ENCODE measurements around the gene POLE2. TPM values are rescaled to one million over a fixed set of nuclear protein-coding genes. Genes with fewer than 3 reads are reported as not detected.

POLE2 gene
- total and polyA plus RNA-seq, 2 of the 13 experiments (the other 11 are each of a cell fraction or from before 2014, with no cell fraction given), result 16.6 to 37.0 TPM

DNA sequence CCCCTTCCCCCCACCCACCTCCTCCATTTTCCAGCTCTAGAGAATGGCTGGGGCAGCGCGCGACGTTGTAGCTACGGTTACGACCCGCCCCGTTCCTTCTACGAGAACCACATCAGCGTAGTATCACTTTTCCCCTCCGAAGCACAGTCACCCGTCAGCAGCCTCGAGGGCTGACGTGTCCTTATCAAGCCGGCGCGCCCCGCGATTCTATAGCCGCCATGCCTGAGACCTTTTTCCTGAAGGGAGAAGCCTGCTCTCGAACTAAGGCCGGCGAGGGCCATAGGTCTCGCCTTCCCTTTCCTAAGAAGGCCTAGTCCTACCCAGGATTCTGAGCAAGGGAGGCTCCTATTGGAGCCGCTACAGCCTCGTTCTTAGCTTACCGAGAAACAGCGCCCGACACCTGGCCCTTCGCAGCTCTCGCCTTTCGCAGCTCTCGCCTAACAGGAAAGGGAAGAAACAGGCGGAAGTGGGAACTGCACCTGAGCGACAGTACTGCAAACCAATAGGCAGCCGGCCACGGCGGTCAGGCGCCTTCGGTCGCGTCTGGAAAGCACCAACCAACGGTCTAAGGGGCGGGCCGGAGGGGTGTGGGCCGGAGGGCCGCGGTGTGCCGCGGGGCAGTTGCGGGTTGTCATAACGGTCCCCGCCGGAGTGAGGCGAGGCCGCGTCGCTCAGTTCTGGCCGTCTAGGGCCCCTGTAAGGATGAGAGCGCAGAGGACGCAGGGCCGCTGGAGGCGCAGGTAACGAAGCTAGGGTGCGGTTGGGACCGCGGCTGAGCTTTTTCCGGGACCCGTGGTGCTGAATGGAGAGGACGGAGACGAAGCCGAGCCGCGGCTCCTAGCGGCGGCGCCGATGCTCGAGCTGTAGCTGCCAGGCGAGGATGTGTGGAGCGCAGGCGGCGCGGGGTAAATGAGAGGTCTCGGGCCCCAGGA lies 67.6 kb downstream of the POLE2 start, which contains the start of the genes MGAT2 and RPL36AL (continued):
- TF ChIP-seq HDAC6 (IDR thresholded peaks at IDR 0.05; ENCODE audit: low read depth, low read length), result no peak
- TF ChIP-seq ZFP90 (CRISPR knock-in tag; IDR thresholded peaks at IDR 0.05; ENCODE audit: borderline replicate concordance), result peak; percentile 14; the same call in 1 of the 2 replicates
- TF ChIP-seq ZNF431 (CRISPR knock-in tag; IDR thresholded peaks at IDR 0.05; ENCODE audit: borderline replicate concordance, low read depth), result 0 out of 2 replicates have a peak, but pooled peaks have one; percentile 43
- TF ChIP-seq ZNF253 (CRISPR knock-in tag; IDR thresholded peaks at IDR 0.05; ENCODE audit: borderline replicate concordance), result no peak
- 0 out of 2 replicates have a peak, but pooled peaks have one; percentile 55 for TF ChIP-seq SNAPC5 (CRISPR knock-in tag; IDR thresholded peaks at IDR 0.05; ENCODE audit: borderline replicate concordance)
- TF ChIP-seq ZNF674 (CRISPR knock-in tag; IDR thresholded peaks at IDR 0.05; ENCODE audit: low read depth), result no peak
- no peak for TF ChIP-seq ZNF512 (CRISPR knock-in tag; IDR thresholded peaks at IDR 0.05)
- TF ChIP-seq MATR3 (CRISPR knock-in tag; IDR thresholded peaks at IDR 0.05), result no peak
- TF ChIP-seq TMF1 (CRISPR knock-in tag; IDR thresholded peaks at IDR 0.05; ENCODE audit: low read depth), result peak; percentile 81; the same call in 1 of the 2 replicates
- peak; percentile 52 for TF ChIP-seq ZNF501 (CRISPR knock-in tag; IDR thresholded peaks at IDR 0.05)
- TF ChIP-seq TEAD3 (CRISPR knock-in tag; optimal IDR thresholded peaks at IDR 0.05; ENCODE audit: borderline replicate concordance), result peak; percentile 7
- TF ChIP-seq ZC3H4 (CRISPR knock-in tag; IDR thresholded peaks at IDR 0.05; ENCODE audit: borderline replicate concordance), result no peak
- peak; percentile 70; the same call in 1 of the 2 replicates for TF ChIP-seq ZSCAN30 (CRISPR knock-in tag; IDR thresholded peaks at IDR 0.05)
- TF ChIP-seq IRX3 (CRISPR knock-in tag; IDR thresholded peaks at IDR 0.05; ENCODE audit: borderline replicate concordance, low read depth), result 0 out of 2 replicates have a peak, but pooled peaks have one; percentile 79
- 0 out of 2 replicates have a peak, but pooled peaks have one; percentile 79 for TF ChIP-seq SMAD9 (CRISPR knock-in tag; IDR thresholded peaks at IDR 0.05)
- TF ChIP-seq HDAC1 (CRISPR knock-in tag; IDR thresholded peaks at IDR 0.05), result peak; percentile 66
- TF ChIP-seq, protein P1, sequence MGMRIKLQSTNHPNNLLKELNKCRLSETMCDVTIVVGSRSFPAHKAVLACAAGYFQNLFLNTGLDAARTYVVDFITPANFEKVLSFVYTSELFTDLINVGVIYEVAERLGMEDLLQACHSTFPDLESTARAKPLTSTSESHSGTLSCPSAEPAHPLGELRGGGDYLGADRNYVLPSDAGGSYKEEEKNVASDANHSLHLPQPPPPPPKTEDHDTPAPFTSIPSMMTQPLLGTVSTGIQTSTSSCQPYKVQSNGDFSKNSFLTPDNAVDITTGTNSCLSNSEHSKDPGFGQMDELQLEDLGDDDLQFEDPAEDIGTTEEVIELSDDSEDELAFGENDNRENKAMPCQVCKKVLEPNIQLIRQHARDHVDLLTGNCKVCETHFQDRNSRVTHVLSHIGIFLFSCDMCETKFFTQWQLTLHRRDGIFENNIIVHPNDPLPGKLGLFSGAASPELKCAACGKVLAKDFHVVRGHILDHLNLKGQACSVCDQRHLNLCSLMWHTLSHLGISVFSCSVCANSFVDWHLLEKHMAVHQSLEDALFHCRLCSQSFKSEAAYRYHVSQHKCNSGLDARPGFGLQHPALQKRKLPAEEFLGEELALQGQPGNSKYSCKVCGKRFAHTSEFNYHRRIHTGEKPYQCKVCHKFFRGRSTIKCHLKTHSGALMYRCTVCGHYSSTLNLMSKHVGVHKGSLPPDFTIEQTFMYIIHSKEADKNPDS (CRISPR knock-in tag; IDR thresholded peaks at IDR 0.05), result peak; percentile 37; the same call in 1 of the 2 replicates
- TF ChIP-seq ZNF567 (CRISPR knock-in tag; IDR thresholded peaks at IDR 0.05; ENCODE audit: borderline replicate concordance), result no peak
- TF ChIP-seq REL (CRISPR knock-in tag; conservative IDR thresholded peaks at IDR 0.05), result 0 out of 2 replicates have a peak, but pooled peaks have one; percentile 8
- TF ChIP-seq ZNF703 (CRISPR knock-in tag; IDR thresholded peaks at IDR 0.05; ENCODE audit: borderline replicate concordance), result peak; percentile 84; the same call in 1 of the 2 replicates
- peak; percentile 70; the same call in 1 of the 2 replicates for TF ChIP-seq ZNF83 (CRISPR knock-in tag; IDR thresholded peaks at IDR 0.05; ENCODE audit: borderline replicate concordance)
- TF ChIP-seq FIP1L1 (IDR thresholded peaks at IDR 0.05; ENCODE audit: borderline replicate concordance, insufficient read depth, low read depth, low read length), result no peak
- TF ChIP-seq FOXA1 (IDR thresholded peaks at IDR 0.05), result no peak
- TF ChIP-seq FOXA1 (CRISPR knock-in tag; IDR thresholded peaks at IDR 0.05), result peak; percentile 3; the same call in 1 of the 2 replicates
- TF ChIP-seq ZNF841 (CRISPR knock-in tag; IDR thresholded peaks at IDR 0.05; ENCODE audit: borderline replicate concordance), result no peak
- peak; percentile 66; the same call in 1 of the 2 replicates for TF ChIP-seq KDM5A (IDR thresholded peaks at IDR 0.05; ENCODE audit: borderline replicate concordance, low read length)
